HG03097 (cell line): ENCODE measurements around the gene CAMK2N2.

Experiments
- ATAC-seq: cut with Tn5 transposase; IDR thresholded peaks from one replicate; pipeline ENCODE4 v1.9.1; 2021; ENCODE audit not compliant: unreplicated experiment, low FRiP score

Gene CAMK2N2

DNA sequence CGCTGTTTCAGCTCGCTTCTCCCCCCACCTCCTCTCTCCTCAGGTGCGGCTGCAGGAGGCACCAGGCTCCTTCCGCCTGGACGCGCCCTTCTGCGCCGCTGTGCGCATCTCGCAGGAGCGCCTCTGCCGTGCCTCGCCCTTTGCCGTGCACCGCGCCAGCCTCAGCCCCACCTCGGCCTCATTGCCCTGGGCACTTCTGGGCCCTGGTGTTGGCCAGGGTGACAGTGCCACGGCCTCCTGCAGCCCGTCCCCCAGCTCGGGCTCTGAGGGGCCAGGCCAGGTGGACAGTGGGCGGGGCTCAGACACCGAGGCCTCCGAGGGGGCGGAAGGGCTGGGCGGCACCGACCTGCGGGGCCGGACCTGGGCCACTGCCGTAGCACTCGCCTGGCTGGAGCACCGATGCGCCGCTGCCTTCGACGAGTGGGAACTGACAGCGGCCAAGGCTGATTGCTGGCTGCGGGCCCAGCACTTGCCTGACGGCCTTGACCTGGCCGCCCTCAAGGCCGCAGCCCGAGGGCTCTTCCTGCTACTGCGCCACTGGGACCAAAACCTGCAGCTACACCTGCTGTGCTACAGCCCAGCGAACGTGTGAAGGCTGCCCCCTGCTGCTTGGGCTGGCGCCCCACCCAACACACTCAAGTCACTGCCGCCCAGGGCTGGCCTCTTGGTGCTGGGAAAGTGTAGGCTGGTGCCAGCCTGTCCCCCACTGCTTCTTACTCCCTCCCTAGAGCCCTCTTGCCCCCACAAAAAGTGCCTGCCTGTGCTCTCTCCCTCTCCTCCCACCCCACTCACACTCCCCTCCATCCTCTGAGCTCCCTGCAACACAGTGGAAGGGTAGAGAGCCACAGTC is 19.7 kb downstream of the CAMK2N2 start:
- no peak for ATAC-seq

DNA sequence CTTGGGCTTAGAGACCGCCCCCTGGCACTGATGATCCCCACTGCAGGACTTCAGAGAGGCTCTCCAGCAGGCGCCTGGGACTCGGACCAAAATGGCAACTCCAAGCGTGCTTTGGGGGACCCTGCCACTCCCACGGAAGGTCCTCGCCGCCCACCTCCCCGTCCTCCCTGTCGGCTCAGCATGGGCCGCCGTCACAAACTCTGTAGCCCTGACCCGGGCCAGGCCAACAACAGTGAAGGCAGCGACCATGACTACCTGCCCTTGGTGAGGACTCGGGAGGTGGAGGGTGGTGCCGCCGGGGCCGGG is 20.3 kb downstream of the CAMK2N2 start:
- ATAC-seq: no peak

DNA sequence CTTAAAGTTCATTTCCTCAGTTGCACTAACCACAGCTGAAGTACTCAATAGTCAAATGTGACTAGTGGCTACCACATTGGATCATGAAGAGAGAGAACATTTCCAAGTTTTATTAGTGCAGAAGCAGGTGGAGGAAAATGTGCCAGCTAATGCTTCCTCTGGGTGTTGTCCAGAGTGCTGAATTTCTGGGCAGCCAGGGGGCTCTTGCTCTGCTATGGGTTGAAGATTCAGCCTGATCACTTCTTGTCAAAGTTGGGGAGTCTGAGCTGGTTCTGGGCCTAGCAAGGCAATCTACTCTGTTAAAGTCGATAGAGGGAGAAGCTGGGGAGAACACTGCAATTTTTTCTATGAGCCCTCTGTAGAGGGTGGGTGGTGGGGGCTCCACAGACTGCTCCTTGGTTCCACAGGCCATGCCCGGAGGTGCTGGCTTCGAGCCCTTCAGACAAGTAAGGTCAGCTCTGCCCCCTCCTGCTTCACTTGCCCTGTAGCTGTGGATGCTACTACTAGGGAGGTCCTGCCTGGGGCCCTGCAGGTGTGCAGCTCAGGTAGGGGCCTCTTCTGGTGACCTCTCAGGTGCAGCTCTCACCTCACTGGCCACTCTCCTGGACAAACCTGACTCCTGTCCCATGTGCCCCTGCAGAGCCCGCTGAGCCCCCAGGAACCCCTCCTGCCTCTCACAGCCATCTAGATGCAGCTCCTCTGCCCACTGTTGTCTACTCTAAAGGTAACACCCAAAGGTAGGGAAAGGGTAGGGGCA is 20.8 kb downstream of the CAMK2N2 start:
- no peak for ATAC-seq

DNA sequence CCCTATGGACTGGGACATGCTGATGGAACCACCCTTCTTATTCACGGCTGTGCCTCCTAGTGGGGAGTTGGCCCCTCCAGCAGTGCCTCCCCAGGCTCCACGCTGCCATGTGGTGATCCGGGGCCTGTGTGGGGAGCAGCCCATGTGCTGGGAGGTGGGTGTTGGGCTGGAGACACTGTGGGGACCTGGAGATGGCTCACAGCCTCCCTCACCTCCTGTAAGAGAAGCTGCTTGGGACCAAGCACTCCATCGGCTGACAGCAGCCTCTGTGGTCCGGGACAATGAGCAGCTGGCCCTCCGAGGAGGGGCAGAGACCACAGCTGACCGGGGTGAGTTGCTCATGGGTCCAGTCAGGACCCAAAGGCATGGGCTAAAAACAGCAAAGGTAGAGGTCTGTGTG is 21.6 kb downstream of the CAMK2N2 start:
- no peak for ATAC-seq

DNA sequence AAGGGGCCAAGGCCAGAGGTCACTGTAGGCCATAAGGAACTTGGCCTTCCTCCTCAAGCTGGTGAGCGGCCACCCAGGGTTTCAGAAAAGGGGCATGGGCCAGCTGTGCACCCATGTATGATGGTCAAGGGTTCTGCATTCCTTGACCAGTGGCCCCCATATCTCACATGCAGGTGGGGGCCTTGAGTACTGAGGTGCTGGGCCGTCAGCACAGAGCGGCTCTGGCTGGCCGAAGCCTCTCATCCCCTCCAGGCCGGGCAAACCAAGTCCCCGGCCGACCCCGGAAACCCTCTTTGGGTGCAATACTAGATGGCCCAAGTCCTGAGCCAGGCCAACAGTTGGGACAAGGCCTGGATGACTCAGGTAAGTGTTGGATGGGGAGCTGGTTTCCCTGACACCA is 22.1 kb downstream of the CAMK2N2 start:
- ATAC-seq: no peak

DNA sequence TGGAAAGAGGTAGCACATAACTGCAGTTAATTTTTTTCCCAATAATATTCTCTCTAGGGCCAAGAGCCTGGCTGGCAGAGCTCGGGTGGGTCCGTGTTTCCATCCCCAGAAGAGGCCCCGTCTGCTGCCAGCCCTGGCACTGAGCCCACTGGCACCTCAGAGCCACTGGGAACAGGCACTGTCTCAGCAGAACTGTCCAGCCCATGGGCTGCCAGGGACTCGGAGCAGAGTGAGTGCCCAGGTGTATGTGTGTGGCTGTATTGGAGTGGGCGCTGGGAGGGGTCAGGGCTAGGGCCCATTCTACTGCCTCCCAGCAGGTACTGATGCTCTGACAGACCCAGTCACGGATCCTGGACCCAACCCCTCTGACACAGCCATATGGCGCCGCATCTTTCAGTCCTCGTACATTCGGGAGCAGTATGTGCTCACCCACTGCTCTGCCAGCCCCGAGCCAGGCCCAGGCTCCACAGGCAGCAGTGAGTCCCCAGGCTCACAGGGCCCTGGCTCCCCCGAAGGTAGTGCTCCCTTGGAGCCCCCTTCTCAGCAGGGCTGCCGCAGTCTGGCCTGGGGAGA is 23.0 kb downstream of the CAMK2N2 start:
- no peak for ATAC-seq

DNA sequence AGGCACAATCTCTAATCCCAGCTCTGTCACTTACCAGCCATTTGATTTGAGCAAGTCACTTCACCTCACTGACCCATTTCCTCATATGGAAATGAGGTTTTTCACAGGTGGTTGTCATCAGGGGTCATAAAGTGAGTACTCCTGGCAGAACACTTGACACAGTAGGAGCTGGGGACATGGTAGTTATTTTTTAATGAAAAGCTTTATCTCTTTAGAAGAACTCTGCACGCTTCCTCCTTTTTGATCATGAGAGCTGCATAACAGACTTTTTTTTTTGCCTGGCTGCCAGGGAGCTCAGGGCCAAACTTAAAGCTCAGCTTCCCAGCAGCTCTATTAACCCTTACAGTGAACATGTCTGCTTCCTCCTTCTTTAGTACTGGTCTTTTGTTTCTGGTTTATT is 23.5 kb downstream of the CAMK2N2 start:
- no peak for ATAC-seq

DNA sequence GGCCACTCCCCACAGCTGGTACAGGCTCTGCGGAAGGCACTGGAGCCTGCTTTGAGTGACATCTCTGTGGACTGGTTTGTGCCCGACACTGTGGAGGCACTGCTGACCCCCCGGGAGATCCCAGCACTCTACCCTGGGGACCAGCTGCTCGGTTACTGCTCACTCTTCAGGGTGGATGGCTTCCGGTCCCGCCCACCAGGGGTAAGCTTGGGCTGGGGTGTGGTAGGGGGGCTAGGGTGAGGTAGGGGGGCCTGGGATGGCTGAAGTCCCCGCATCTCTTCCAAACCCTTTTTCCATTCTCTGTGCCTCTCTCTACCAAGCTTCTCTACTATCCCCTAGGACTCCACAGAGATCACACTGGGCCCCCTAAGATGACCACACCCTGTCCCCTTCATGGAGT is 24.1 kb downstream of the CAMK2N2 start:
- no peak for ATAC-seq

DNA sequence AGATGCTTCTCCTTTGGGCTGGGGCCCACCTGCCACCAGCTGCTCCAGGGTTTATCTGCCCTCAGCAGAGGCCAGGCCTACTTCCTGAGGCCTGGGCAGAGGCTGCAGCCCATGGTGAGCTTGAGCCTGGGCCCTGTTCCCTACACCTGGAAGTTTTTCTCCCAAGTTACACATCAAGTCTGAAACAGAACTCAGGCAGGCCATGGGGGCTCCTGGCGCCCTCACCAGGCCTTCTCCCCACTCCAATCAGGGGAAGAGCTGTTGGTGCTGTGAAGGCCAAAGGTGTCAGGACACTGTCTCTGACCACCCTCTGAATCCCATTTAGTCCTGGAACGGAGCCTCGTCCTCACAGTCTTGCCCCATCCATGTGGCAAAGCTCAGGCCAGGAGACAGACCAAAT is 24.7 kb downstream of the CAMK2N2 start:
- ATAC-seq: no peak

DNA sequence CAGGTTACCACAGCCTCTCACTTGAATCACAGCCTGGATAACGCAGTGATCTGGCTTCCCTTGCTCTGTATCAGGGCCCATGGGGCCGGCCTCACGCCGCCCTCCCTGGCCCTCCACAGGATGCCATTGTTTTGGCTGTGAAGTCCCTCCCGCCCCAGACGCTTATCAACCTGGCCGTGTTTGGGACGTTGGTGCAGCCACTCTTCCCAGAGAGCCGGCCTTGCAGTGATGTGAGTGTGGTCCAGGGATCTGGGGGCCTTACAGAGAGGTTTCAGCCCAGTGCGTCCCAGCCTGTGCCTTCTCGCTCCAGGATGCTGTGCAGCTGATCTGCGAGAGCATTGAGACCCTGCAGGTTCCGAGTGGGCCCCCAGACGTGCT is 25.3 kb downstream of the CAMK2N2 start:
- ATAC-seq: no peak

DNA sequence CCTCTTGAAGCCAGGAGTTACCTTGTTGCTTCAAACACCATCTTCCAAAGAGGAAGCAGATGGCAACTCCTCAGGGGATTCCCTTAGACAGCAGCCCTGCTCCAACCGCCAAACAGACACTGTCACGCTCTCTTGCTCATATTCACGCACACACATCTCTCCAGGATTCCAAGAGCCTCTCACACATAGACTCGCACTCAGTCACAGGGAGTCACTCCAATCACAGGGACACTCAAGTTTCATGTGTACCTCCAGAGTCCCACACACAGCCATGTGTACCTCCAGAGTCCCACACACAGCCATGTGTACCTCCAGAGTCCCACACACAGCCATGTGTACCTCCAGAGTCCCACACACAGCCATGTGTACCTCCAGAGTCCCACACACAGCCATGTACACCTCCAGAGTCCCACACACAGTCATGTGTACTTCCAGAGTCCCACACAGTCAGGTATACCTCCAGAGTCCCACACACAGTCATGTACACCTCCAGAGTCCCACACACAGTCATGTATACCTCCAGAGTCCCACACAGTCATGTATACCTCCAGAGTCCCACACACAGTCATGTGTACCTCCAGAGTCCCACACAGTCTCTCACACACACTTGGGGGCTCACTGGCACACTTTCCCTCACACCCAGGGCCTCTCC is 25.8 kb downstream of the CAMK2N2 start:
- no peak for ATAC-seq

DNA sequence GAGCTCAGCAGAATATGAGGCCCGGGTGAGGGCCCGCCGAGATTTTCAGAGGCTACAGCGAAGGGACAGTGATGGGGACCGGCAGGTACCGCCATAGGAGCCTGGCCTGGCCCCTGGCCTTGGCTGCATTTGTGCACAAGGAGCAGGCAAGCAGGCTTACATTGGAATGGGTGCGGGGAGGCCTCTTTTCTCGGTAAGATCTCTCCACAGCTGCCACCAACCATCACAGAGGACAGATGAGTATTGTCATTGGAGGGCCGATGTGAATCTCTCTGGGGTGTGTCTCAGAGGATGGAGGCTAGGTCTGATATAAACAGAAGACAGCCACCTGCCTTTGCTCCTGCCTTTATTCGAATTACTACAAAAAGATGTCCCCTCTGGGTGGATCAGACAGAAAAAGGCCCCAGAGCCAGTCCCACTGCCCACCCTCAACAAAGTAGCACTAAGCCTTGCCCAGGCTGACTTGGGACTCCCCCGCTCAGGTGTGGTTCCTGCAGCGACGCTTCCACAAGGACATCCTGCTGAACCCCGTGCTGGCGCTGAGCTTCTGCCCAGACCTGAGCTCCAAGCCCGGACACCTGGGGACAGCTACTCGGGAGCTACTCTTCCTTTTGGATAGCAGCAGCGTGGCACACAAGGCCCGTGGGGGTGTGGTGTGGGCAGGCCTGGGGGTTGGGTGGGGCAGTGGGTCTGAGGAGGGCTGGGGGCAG is 26.5 kb downstream of the CAMK2N2 start:
- no peak for ATAC-seq

DNA sequence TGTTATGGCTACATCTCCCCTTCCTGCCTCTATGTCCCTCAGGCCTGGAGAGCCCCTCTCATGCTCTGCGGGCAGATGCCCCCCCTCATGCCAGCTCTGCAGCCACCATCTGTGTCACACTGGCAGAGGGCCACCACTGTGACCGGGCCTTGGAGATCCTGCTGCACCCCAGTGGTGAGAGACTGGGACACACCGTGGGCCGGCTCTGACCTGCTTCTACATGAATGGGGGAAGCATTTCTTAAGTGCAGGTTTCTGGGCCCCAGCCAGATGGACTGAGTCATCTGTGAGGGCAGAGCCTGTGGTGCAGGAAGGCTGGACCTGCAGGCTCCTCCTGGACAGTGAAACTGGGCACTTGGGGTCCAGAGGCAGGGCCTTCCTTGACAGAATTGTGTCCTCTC is 27.1 kb downstream of the CAMK2N2 start:
- ATAC-seq: no peak

DNA sequence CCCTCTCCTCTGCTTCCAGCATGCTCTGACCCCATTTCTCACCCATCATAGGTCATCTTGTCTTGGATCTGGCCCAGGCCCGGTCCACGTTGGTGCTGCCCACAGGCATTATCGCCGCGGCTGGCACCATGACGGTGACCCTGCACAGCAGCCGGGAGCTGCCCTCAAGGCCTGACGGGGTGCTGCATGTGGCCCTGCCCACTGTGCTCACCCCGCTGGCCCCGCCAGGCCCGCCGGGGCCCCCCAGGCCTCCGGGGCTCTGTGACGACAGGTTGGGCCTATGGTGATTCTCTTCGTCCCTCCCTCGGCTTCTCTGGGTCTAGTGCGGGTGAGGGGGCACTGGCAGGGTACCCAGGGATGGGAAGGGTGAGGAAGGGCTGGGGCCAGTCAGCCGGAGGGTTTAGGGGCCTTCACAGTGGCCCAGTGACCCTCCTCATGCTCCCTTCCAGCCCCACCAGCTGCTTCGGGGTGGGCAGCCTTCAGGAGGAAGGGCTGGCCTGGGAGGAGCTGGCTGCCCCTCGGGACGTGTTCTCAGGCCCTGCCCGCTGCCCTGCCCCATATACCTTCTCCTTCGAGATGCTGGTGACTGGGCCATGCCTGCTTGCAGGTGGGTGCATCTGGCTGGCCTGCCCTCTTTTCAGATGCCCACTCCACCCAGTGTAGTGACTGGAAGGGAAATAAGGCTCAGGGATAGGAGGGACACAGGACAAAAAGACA is 28.1 kb downstream of the CAMK2N2 start:
- no peak for ATAC-seq

DNA sequence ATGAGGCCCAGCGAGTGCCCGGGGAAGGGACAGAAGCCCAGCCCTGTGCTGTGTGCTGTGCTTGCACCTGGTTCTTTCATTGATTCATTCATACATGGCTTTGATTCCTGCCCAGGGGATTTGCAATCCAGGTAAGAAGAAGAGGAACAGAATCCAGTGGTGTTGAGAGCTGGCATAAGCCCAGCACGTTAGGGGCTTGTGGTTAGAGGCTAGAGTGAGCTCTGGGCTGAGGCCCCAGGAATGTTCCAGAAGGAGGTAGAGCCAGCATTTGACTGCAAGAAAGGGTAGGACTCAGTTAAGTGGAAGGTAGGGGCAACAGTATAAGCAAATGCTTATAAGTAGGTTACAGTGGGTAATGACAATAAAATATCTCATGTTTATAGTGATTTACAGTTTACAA is 29.7 kb downstream of the CAMK2N2 start:
- no peak for ATAC-seq

DNA sequence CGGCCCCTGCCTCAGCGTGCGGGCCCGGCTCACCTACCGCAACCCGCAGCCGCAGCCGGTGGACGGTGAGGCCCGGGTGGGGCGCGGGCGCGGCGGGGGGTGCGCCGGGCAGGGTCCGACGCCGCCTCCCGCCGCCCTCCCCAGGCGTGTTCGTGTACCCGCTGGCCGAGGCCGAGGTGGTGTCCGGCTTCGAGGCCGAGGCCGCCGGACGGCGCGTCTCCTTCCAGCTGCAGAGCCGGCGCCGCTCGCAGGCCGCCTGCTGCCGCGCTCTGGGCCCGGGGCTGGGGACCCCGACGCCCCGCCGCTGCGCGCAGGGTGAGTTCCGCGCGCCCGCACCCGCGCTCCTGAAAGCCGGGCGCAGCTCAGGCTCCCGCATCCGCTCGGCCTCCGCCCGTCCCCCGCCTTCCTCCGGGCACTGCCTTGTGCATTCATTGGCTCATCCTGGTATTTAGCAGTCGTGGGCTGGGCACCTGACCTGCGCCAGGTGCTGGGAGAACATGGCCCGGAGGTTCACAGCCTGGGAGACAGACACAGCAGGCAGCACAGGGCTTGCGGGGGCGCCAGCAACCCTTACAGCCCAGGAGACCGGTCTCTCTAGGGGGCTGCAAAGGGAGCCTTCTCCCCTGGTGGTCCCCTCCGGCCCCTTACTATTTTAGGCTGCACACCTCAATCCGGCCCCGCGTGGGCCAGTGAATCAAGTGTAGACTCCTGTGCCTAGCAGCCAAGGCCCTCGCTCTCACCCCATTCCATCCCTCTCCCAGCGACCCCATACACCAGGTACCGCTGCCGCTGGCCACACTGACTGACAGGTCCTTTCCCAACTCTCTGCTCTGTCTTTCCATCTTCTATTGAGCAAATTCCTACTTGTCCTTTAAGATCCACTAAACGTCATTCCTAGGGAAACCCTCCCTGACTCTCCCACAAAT is 30.5 kb downstream of the CAMK2N2 start:
- ATAC-seq: no peak

DNA sequence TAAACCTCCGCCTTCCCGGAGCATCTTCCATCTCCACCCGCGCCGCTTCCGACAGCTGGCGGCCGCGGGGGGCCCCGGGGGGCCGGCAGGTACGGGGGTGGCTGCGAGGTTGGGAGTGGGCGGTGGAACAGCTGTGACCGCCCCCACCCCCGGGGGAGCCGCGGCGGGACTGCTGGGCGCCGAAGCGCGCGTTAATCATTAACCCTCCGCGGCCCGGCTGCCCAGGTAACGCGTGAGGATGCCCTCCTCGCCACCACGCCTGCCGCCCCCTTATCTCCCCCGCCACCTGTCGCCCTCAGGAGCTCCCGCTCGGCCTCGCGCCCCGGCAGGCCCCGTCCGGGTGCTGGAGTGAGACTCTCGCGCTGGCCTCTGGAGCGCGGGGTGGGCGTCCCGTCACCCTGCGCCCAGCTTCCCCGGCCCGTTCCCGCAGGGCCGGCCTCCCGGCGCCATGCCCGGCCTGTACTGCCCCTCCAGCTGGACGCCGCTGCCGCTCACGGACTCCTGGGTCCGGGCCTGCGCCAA is 31.2 kb downstream of the CAMK2N2 start:
- ATAC-seq: no peak

DNA sequence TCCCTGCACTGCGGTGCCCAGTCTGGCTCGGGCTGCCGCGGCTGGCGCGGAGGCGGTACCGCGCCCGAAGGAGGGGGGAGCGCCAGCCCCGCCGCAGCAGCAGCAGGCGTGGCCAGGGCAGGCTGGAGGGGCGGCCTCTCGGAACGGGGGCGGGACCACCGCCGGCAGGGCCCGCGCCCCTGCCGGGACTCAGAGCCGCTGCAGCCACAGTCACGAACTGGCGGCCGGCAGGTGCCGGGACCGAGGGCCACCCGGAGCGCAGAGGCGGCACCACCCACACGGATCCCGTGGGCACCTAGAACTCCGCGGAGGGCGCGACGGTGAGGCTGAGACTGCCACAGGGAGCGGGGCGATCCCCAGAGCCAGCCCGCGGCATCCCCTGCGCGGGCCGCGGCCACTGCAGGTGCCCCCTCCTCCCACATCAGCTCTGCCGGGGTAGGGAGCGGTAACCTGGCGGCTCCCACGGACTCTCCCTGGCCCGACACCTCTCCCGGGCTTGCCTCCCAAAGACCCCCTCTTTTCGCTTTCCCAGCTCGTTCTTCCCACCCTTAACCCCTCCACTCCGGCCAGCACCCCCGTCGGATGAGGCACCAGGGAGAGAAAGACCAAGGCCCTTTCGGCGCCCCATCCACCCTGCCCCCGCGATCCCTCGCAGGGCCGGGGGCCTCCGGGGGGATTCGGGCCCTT is 31.8 kb downstream of the CAMK2N2 start, which contains the start of gene VWA5B2:
Gene VWA5B2 (plus strand): TSS at position 192 of the 687 bp plus-strand sequence. CDS start 944 bp downstream, outside the sequence.
- no peak for ATAC-seq
